Measurements from ENCODE around the gene MIER2.

DNA sequence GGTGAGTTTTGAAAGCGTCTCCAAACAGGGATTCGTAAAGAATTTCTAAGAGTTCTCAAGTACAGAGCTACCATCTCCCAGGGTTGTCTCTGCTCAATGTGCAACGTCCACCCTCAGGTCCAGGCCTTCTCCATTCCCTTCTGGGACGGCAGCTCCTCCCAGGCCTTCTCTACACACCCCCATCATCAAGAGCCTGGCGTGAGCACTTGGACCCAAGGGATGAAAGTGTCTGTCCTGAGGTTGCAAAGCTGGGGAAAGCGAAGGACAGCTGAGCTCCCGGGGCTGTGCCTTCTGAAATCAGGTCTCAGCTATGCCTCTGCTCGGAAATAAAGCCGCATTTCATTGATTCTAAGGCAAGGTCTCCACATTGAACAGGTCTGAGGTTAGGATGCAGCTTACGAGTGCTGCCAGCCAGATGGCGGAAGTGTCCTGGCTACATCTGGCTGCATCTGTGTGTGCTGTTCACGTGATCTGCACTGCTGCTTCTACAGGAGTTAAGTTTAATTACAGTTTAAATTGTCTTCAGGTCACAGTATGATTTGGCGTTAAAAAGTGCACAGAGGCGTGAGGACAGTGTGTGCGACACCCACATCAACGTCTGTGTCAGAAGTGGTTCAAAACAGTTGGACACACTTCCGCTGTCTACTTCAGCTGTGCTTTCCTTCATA lies 27.0 kb upstream of the MIER2 start:
- TF ChIP-seq, protein P1, sequence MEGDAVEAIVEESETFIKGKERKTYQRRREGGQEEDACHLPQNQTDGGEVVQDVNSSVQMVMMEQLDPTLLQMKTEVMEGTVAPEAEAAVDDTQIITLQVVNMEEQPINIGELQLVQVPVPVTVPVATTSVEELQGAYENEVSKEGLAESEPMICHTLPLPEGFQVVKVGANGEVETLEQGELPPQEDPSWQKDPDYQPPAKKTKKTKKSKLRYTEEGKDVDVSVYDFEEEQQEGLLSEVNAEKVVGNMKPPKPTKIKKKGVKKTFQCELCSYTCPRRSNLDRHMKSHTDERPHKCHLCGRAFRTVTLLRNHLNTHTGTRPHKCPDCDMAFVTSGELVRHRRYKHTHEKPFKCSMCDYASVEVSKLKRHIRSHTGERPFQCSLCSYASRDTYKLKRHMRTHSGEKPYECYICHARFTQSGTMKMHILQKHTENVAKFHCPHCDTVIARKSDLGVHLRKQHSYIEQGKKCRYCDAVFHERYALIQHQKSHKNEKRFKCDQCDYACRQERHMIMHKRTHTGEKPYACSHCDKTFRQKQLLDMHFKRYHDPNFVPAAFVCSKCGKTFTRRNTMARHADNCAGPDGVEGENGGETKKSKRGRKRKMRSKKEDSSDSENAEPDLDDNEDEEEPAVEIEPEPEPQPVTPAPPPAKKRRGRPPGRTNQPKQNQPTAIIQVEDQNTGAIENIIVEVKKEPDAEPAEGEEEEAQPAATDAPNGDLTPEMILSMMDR (IDR thresholded peaks at IDR 0.05; ENCODE audit: insufficient read depth, low read length): no peak
- TF ChIP-seq POLR2AphosphoS5 (IDR thresholded peaks at IDR 0.05; ENCODE audit: low read depth) (no peak), GABPA (IDR thresholded peaks at IDR 0.05; ENCODE audit: low read depth) (no peak)
- TF ChIP-seq, protein P2, sequence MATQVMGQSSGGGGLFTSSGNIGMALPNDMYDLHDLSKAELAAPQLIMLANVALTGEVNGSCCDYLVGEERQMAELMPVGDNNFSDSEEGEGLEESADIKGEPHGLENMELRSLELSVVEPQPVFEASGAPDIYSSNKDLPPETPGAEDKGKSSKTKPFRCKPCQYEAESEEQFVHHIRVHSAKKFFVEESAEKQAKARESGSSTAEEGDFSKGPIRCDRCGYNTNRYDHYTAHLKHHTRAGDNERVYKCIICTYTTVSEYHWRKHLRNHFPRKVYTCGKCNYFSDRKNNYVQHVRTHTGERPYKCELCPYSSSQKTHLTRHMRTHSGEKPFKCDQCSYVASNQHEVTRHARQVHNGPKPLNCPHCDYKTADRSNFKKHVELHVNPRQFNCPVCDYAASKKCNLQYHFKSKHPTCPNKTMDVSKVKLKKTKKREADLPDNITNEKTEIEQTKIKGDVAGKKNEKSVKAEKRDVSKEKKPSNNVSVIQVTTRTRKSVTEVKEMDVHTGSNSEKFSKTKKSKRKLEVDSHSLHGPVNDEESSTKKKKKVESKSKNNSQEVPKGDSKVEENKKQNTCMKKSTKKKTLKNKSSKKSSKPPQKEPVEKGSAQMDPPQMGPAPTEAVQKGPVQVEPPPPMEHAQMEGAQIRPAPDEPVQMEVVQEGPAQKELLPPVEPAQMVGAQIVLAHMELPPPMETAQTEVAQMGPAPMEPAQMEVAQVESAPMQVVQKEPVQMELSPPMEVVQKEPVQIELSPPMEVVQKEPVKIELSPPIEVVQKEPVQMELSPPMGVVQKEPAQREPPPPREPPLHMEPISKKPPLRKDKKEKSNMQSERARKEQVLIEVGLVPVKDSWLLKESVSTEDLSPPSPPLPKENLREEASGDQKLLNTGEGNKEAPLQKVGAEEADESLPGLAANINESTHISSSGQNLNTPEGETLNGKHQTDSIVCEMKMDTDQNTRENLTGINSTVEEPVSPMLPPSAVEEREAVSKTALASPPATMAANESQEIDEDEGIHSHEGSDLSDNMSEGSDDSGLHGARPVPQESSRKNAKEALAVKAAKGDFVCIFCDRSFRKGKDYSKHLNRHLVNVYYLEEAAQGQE (IDR thresholded peaks at IDR 0.05; ENCODE audit: insufficient replicate concordance, low read depth): no peak
